H1 (cell line): ENCODE measurements around the gene PARD6B. TPM values are rescaled to one million over a fixed set of nuclear protein-coding genes. Genes with fewer than 3 reads are reported as not detected.

ENCODE experiments used
- GABPA ChIP-seq: IDR thresholded peaks from 2 replicates; pipeline ENCODE4 v1.6.1; 2011; ENCODE audit warnings: mild to moderate bottlenecking, low read length, moderate library complexity, borderline replicate concordance; ENCODE audit not compliant: insufficient read depth
- polyA plus RNA-seq, 7 experiments: library from polyadenylated mRNA; depleted of rRNA in 3 of 7; stranded (reverse) in 5 of 7; unstranded in 2 of 7; fragments of >200 nt in 5 of 7; fragments of 200-250 nt in 2 of 7; gene quantifications; 1 replicate in 5 of 7; 2 replicates in 1 of 7; 4 replicates in 1 of 7; pipeline versions ENCODE4 v1.2.1 to v1.2.3, GENCODE V29; 2011 to 2013; ENCODE audit warnings: missing spikeins in 2 of 7, mixed read lengths in 2 of 7
- total RNA-seq: library from RNA; stranded (reverse); fragmentation: NEBNext Ultra II Directional; extraction: Animal tissue kit (Norgen Biotek cat#: 25700); gene quantifications from 2 replicates; pipeline ENCODE4 v1.2.1, GENCODE V29; 2021

Gene PARD6B
- total and polyA plus RNA-seq, 2 of the 8 experiments (the other 6 are each of a cell fraction or from before 2014, with no cell fraction given): 5.2 to 34.1 TPM

- no peak for TF ChIP-seq GABPA
Observed at GRCh38 chr20:50704971-50705370, 26.4 kb upstream of the PARD6B start (continued).
